Pancreas (tissue), 10 donors: ENCODE data around the gene GATAD2A. TPM values are rescaled to one million over a fixed set of nuclear protein-coding genes. Genes with fewer than 3 reads are reported as not detected.
A peak's percentile ranks its signal among the peaks of the same experiment; 100 is the strongest.

Experiments used
- ATAC-seq, 4 donors: fragments of 200-7000 bp; cut with Tn5 transposase; one replicate each; pipeline versions ENCODE4 v1.8.0 to v1.9.1; 2020; ENCODE audit warnings: mild to moderate bottlenecking in 4 of 4, moderate library complexity in 4 of 4
- DNase-seq, 6 donors: peaks; one replicate each; pipeline ENCODE4 v3.0.0-alpha.2; 2020
- FAIRE-seq: peaks from 2 replicates; lab custom pipeline; 2012; peaks lifted over from hg19 to GRCh38; lab: Jason Lieb, UNC
- H3K27ac ChIP-seq, 4 donors: fragments of 200-600 bp; sonication (generic); 1 replicate in 3 of 4; 2 replicates in 1 of 4; pipeline versions ENCODE4 v1.5.0 to v1.8.0; 2020
- H3K27me3 ChIP-seq, 4 donors: fragments of 200-600 bp; one replicate each; pipeline ENCODE4 v1.8.0; 2021
- H3K36me3 ChIP-seq, 3 donors: fragments of 200-600 bp; sonication (generic) in 1 of 3; one replicate each; pipeline versions ENCODE4 v1.5.0 to v1.8.0; 2020 to 2021
- H3K4me1 ChIP-seq, 3 donors: fragments of 200-600 bp; one replicate each; pipeline ENCODE4 v1.8.0; 2021
- H3K4me3 ChIP-seq, 4 donors: fragments of 200-600 bp; sonication (generic) in 2 of 4; one replicate each; pipeline versions ENCODE4 v1.5.0 to v1.8.0; 2020 to 2021
- H3K9me3 ChIP-seq, 4 donors: fragments of 200-600 bp; one replicate each; pipeline ENCODE4 v1.8.0; 2021
- CTCF ChIP-seq, 4 donors: fragments of 200-600 bp; sonication (generic) in 3 of 4; IDR thresholded peaks; one replicate each; pipeline versions ENCODE4 v1.5.0 to v1.8.0; 2021; ENCODE audit warnings: antibody characterized with exemption in 4 of 4
- WGBS, 2 donors: extraction: QIAGEN DNeasy Blood & Tissue Kit; methylation state at CpG; one replicate each; pipeline ENCODE4 v1.1.7; 2013; 5-methylcytosine and 5-hydroxymethylcytosine counted together
- intact Hi-C, 3 donors: fragments of 100-400 bp; cut with DNase I; formaldehyde crosslinking; loops; one replicate each; pipeline versions ENCODE4 v1.11.1 to v1.14.2; 2022
- polyA plus RNA-seq, 2 donors: library from polyadenylated mRNA; stranded (reverse); fragments of 200-250 nt; gene quantifications; one replicate each; pipeline ENCODE4 v1.2.3, GENCODE V29; 2013
- total RNA-seq, 6 donors: library from RNA; stranded (reverse); fragmentation: NEBNext Ultra II Directional in 4 of 6; extraction: Animal tissue kit (Norgen Biotek cat#: 25700) in 4 of 6; gene quantifications; one replicate each; pipeline versions ENCODE4 v1.2.1 to v1.2.4, GENCODE V29; 2021 to 2023
- donor health status: healthy with polysubstance abuse.
- donor health status: DM: no; HTN: no; CAD: no; lungs with moderate emphysema.
- donor health status: DM: no; HTN: no; CAD: no.
- donor health status: control.
- donor health status: control.
- donor health status: Bipolar disorder and iron deficiency.
- donor health status: DM: yes; HTN: yes; CAD: no.
- donor health status: DM: no; HTN: no; CAD: no.
- donor health status: DM: no; HTN: no; CAD: no.
- donor health status: DM: yes; HTN: yes; CAD: no.

Gene GATAD2A
- total and polyA plus RNA-seq, 8 donors, result 11.9 to 51.8 (median 36.7) TPM

- 71 to 87% methylated on average over 19 of the region's 19 CpGs for WGBS, 2 donors
- intact Hi-C loops, result loop anchor here in 2 of 3 donors (10.0 kb wide), 2 partner anchors 91 to 401 kb away; no protein-coding TSS in a partner anchor
- no peaks in the 10 kb centered on the region for H3K36me3 ChIP-seq
- DNase-seq (peak in 2 of 6 donors; percentile 29 to 53), ATAC-seq (no peak), FAIRE-seq (no peak)
- peaks cover 0 to 14% (median 0%) of the 10 kb centered on the region in 4 donors for H3K27me3 ChIP-seq
- no peak overlapping the region for H3K4me3 ChIP-seq
- peaks cover 0 to 7% (median 0%) of the 10 kb centered on the region in 3 donors for H3K4me1 ChIP-seq
- no peak for TF ChIP-seq CTCF (IDR thresholded peaks at IDR 0.05)
- H3K27ac ChIP-seq, result no peak overlapping the region
- H3K9me3 ChIP-seq, result no peaks in the 10 kb centered on the region
These were observed 138.2 kb downstream of the GATAD2A start for GRCh38 chr19:19543640-19544039.

GRCh38 chr19:19544257-19544953, 138.9 kb downstream of the GATAD2A start:
- H3K27me3 ChIP-seq, result peaks cover 0 to 14% (median 0%) of the 10 kb centered on the region in 4 donors
- intact Hi-C loops, result loop anchor here in 2 of 3 donors (10.0 kb wide), 2 partner anchors 90 to 400 kb away; no protein-coding TSS in a partner anchor
- no peak for FAIRE-seq
- no peaks in the 10 kb centered on the region for H3K9me3 ChIP-seq
- no peak overlapping the region for H3K4me3 ChIP-seq
- ATAC-seq, result no peak
- WGBS, 2 donors, result 75 to 84% methylated on average over 74 to 75 of the region's 75 CpGs
- H3K27ac ChIP-seq, result no peak overlapping the region
- peak in 1 of 6 donors; percentile 65 for DNase-seq
- no peaks in the 10 kb centered on the region for H3K36me3 ChIP-seq
- TF ChIP-seq CTCF (IDR thresholded peaks at IDR 0.05), result no peak
- H3K4me1 ChIP-seq, result peaks cover 0 to 6% (median 0%) of the 10 kb centered on the region in 3 donors

GRCh38 chr19:19544954-19545591, 139.6 kb downstream of the GATAD2A start:
- no peak for ATAC-seq
- no peaks in the 10 kb centered on the region for H3K36me3 ChIP-seq
- no peaks in the 10 kb centered on the region for H3K9me3 ChIP-seq
- no peak for FAIRE-seq
- peaks cover 0 to 6% (median 0%) of the 10 kb centered on the region in 3 donors for H3K4me1 ChIP-seq
- 81 to 82% methylated on average over 50 to 53 of the region's 53 CpGs for WGBS, 2 donors
- TF ChIP-seq CTCF (IDR thresholded peaks at IDR 0.05), result no peak
- H3K27ac ChIP-seq, result no peak overlapping the region
- H3K4me3 ChIP-seq, result no peak overlapping the region
- peaks cover 0 to 9% (median 0%) of the 10 kb centered on the region in 4 donors for H3K27me3 ChIP-seq
- intact Hi-C loops, result loop anchor here in 2 of 3 donors (10.0 kb wide), 2 partner anchors 90 to 400 kb away; no protein-coding TSS in a partner anchor
- DNase-seq, result peak in 2 of 6 donors; percentile 48 to 72

GRCh38 chr19:19545707-19546106, 140.2 kb downstream of the GATAD2A start:
- H3K36me3 ChIP-seq, result no peaks in the 10 kb centered on the region
- no peak for TF ChIP-seq CTCF (IDR thresholded peaks at IDR 0.05)
- 81 to 88% methylated on average over 19 to 23 of the region's 23 CpGs for WGBS, 2 donors
- no peak for FAIRE-seq
- H3K9me3 ChIP-seq, result no peaks in the 10 kb centered on the region
- no peak for ATAC-seq
- H3K27ac ChIP-seq, result no peak overlapping the region
- intact Hi-C loops, result loop anchor here in 2 of 3 donors (10.0 kb wide), 2 partner anchors 89 to 399 kb away; no protein-coding TSS in a partner anchor
- peaks cover 0 to 3% (median 0%) of the 10 kb centered on the region in 3 donors for H3K4me1 ChIP-seq
- no peak overlapping the region for H3K4me3 ChIP-seq
- peak in 1 of 6 donors; percentile 51 for DNase-seq
- H3K27me3 ChIP-seq, result peaks cover 0 to 9% (median 0%) of the 10 kb centered on the region in 4 donors
